ENCODE data around the gene DNAJC6.

The DNAJC6 gene

DNA sequence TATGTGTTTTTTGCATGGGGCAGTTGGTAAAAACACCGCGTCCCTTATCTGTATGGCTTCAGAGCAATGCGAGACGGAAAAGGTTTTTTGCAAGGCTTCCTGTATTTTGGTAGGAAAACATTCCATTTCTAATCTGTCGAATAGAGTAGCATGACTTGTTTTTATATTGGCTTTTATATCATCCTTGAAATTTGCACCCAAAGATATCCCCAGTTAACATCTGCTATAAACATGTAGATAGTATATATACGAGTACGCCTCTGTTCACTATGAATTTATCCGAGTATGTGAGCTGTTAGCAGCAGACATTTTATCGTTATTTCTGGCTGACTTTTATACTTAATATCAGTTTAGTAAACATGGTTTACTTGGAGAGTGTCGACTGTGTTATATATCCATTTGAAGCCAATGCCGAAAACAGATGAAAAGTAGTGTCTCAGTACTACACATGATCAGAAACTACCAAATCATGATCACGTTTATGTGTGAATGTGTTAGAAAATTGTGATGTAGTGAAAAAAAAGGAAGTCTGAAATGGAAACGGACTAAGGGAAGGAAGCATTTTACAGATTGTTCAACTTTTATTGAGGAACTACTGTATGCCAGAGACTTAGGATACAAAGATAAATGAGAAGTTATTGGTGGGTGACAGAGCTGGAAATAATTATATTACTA, 112.1 kb downstream of the DNAJC6 start:
- Mint-ChIP-seq H3K4me3 (no peak overlapping the region), H3K36me3 (peaks cover 13% of the 10 kb centered on the region), H3K27me3 (no peaks in the 10 kb centered on the region), H3K9me3 (no peaks in the 10 kb centered on the region), H3K27ac (no peak overlapping the region), H3K4me1 (peaks cover 14% of the 10 kb centered on the region)

DNA sequence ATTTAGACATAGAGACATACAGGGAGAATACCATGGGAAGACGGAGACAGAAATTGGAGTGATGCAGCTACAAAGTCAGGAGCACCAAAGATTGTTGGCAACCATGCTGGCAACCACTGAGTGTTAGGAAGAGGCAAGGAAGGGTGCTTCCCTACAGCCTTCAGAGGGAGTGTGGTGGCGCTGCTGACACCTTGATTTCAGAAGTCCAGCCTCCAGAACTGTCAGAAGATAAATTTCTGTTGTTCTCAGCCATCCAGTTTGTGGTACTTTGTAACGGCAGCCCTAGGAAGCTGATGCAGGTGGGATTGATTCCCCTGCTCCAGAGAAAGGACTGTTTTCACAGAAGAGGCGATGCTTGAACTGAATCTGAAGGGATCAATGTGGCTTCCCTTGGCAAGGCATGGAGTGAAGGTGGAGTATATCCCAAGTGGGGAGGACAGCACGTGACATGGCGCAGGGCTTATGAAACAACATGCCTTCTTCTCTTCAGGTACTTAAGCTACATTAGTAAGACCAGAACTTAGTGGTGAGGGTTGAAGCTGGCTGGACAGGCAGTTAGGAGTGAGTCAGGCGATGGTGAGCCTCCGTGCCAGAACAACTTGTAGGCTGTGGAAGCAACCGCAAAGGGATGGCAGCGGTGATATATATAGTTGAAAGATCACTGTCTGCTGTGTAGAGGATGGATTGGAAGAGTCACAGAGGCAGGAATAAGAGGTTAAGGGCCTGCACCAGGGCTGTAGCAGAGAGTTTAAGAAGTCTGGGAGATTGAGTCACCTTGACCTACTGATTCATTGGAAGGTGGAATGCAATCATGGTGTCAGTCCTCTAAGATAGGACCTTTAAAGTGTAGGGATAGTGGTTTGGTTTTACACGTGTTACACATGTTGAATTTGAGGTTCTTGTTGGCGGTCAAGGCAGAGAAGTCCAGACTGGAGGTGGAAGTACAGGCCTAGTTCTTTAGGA, 113.2 kb downstream of the DNAJC6 start:
- H3K4me3 Mint-ChIP-seq, result no peak overlapping the region
- no peak overlapping the region for H3K27ac Mint-ChIP-seq
- H3K36me3 Mint-ChIP-seq, result peaks cover 13% of the 10 kb centered on the region
- peaks cover 14% of the 10 kb centered on the region for H3K4me1 Mint-ChIP-seq
- H3K9me3 Mint-ChIP-seq, result no peaks in the 10 kb centered on the region
- no peaks in the 10 kb centered on the region for H3K27me3 Mint-ChIP-seq

DNA sequence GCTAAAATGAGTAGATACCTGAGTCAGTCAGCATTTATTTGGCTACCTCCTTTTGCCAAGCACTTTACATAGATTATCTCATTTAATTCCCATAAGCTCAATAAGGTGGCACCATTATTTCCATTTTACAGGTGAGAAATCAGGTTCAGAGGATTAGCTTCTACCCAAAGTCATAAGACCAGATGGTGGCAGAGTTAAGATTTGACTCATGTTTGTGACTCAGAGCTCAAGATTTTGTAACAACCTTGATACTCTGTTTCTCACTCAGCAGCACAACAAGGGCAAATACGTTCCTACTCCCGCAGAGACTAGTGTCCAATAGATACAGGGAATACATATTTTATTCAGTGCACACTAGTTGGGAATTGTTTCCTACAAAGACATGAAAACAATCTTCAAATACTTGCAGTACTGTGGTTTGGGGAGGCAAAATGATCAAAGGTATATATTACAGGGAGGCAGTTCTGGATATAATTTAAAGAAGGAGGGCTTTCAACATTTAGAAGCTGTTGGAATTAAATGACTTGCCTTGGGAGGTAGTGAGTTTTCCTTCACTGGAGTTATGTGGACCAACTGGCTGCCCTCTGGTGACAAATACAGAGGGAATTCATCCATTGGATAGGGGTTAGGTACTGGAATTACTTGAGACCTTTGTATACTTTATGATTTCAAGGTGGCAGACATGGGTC, 114.7 kb downstream of the DNAJC6 start:
- H3K27ac Mint-ChIP-seq, result peak overlapping the region; percentile 30
- H3K27me3 Mint-ChIP-seq, result no peaks in the 10 kb centered on the region
- peaks cover 13% of the 10 kb centered on the region for H3K36me3 Mint-ChIP-seq
- H3K4me3 Mint-ChIP-seq, result no peak overlapping the region
- H3K9me3 Mint-ChIP-seq, result no peaks in the 10 kb centered on the region
- H3K4me1 Mint-ChIP-seq, result peaks cover 11% of the 10 kb centered on the region

DNA sequence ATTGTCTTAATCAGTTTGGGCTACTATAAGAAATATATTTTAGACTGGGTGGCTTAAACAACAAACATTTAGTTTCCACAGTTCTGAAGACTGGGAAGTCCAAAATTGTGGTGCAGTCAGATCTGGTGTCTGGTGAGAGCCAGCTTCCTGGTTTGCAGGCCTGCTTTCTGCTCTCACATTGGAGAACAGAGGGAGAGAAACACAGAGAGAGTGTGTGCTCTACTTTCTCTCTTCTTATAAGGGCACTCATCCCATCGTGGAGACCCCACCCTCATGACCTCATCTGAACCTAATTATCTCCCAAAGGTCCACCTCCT, 115.2 kb downstream of the DNAJC6 start:
- Mint-ChIP-seq H3K4me1 (peaks cover 6% of the 10 kb centered on the region), H3K4me3 (no peak overlapping the region), H3K36me3 (peaks cover 13% of the 10 kb centered on the region), H3K27ac (no peak overlapping the region), H3K9me3 (no peaks in the 10 kb centered on the region), H3K27me3 (no peaks in the 10 kb centered on the region)

DNA sequence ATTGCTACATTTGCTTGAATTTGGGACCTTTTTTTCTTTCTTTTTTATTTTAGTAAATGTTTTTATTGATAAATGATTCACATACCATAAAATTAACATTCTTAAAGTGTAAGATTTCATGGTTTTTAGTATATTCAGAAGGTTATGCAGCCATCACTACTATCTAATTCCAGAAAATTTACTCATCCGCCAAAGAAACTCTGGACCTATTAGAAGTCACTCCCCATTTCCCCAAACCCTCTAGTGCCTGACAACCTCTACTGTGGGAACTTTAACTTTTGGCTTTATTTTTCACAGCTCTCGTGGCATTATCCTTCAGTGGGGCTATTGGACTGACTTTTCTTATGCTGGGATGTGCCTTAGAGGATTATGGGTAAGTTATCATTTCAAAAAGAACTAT, 115.7 kb downstream of the DNAJC6 start:
- no peaks in the 10 kb centered on the region for H3K27me3 Mint-ChIP-seq
- H3K27ac Mint-ChIP-seq, result no peak overlapping the region
- H3K4me1 Mint-ChIP-seq, result peaks cover 1% of the 10 kb centered on the region
- no peaks in the 10 kb centered on the region for H3K9me3 Mint-ChIP-seq
- no peak overlapping the region for H3K4me3 Mint-ChIP-seq
- H3K36me3 Mint-ChIP-seq, result peaks cover 13% of the 10 kb centered on the region

DNA sequence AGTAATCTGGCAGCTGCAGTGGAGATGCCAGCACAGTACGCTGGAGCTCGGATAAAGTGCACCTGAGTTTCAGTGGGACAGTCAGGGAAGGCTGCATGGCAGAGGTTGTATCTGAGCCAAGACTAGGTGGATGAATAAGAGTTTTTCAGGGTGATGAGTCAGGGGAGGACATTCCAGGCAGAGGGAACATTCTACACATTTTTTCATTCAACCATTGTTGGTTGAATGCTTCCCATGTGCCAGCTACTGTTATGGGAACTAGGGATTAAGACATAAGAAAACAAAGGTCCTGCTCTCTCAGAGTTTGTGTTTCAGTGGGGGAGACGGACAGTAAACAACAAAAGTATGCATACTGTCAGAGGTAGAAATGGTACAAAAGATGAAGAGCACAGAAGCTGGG, 116.4 kb downstream of the DNAJC6 start:
- Mint-ChIP-seq H3K27me3 (no peaks in the 10 kb centered on the region), H3K4me1 (peaks cover 2% of the 10 kb centered on the region), H3K4me3 (no peak overlapping the region), H3K36me3 (peaks cover 15% of the 10 kb centered on the region), H3K9me3 (no peaks in the 10 kb centered on the region), H3K27ac (peak overlapping the region; percentile 87)

DNA sequence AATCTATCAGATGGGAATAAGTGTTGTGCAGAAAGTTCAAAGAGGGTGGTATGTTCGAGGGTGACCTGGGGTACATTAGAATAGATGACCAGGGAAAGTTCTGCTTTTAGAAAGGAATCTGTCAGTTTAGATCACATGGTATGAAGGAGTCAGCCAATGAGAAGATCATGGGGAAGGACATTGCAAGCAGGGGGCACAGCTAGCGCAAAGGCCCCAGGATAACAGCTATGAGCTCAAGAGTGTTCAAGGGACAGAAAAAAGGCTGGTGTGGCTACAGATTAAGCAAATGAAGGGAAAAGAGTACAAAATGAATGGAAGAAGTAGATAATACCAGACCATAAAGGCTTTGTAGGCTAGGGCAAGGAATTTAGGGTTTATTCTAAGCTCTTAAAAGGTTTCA, 119.7 kb downstream of the DNAJC6 start:
- H3K9me3 Mint-ChIP-seq, result no peaks in the 10 kb centered on the region
- no peak overlapping the region for H3K4me3 Mint-ChIP-seq
- H3K27me3 Mint-ChIP-seq, result no peaks in the 10 kb centered on the region
- H3K27ac Mint-ChIP-seq, result no peak overlapping the region
- peaks cover 24% of the 10 kb centered on the region for H3K36me3 Mint-ChIP-seq
- peaks cover 5% of the 10 kb centered on the region for H3K4me1 Mint-ChIP-seq

DNA sequence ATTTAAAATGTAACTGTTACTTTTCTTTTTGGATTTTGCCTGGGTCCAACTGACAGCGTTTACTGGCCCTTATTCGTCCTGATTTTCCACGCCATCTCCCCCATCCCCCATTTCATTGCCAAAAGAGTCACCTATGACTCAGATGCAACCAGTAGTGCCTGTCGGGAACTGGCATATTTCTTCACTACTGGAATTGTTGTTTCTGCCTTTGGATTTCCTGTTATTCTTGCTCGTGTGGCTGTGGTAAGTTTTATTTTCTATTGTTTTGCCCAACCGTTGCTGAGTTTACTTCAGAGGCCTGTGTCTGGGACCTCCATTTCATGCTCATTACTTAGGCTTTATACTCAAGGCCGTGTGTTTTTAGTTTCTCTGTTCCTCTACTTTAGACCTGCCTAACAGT, 120.5 kb downstream of the DNAJC6 start:
- no peak overlapping the region for H3K4me3 Mint-ChIP-seq
- H3K36me3 Mint-ChIP-seq, result peaks cover 25% of the 10 kb centered on the region
- H3K9me3 Mint-ChIP-seq, result no peaks in the 10 kb centered on the region
- H3K27me3 Mint-ChIP-seq, result no peaks in the 10 kb centered on the region
- H3K27ac Mint-ChIP-seq, result no peak overlapping the region
- peaks cover 5% of the 10 kb centered on the region for H3K4me1 Mint-ChIP-seq

DNA sequence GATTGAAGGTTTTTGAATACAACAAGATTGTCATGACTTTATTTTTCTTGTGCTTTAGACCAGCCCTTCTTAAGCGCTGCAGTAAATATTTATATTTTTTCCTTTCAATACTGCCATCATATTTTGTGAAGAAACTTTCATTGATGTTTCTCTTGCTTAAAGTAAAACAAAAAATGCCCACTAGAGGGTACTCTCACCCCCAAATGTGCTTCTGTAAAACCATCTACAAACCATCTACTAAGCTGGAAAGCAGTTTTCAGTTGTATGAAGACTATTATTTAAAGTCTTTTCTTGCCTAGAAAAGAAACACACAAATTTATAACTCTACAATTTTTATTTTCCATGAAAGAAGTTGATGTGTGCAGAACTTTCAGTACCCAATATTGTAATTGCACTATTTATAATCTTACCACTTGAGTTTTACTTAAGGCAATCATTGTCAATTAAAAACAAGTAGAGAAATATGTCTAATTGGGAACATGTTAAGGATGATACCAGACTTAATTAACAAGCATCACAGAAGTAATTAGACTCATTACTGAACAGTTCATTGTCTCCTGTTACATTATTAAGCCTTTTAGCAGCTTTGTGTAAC, 121.9 kb downstream of the DNAJC6 start:
- H3K27ac Mint-ChIP-seq, result no peak overlapping the region
- H3K27me3 Mint-ChIP-seq, result no peaks in the 10 kb centered on the region
- no peak overlapping the region for H3K4me3 Mint-ChIP-seq
- H3K4me1 Mint-ChIP-seq, result peaks cover 5% of the 10 kb centered on the region
- peaks cover 19% of the 10 kb centered on the region for H3K36me3 Mint-ChIP-seq
- no peaks in the 10 kb centered on the region for H3K9me3 Mint-ChIP-seq

DNA sequence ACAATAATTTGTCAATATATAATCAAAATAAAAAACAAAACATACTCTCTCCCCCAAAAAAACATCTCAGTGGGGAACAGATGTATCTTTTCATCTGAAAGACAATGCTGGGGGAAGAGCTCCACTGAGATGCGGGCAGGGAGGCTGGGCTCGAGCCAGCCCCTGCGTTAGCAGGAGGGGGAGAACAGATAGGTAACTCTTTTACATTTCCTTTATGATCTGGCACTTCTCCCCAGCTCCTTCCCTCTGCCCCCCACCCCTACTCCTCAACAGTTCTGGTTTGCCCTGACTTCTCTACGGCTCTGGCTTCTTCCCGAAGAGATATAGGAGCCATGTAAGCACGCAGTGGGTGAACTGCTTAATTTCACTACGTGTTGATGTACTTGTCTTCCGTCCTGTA, 123.6 kb downstream of the DNAJC6 start:
- no peaks in the 10 kb centered on the region for H3K9me3 Mint-ChIP-seq
- H3K4me1 Mint-ChIP-seq, result peaks cover 5% of the 10 kb centered on the region

DNA sequence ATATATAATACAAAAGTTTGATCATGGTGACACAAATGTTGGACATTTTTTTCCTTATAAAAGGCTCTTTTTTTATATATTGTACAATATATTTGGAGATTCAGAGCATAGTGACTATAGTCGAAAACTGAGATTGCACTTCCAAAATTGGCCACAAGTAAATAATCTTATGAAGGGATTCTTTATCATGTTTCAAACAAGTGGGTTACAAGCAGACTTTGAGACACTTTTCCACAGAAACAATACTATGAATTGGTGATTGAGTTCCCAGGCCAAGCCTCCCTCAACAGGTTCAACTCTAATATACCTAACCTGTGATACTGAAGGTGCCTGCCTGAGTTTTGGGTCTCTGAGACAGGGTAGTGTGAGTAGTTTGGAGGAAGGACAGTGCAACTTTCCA, 124.9 kb downstream of the DNAJC6 start:
- Mint-ChIP-seq H3K4me1 (peaks cover 5% of the 10 kb centered on the region), H3K36me3 (peaks cover 17% of the 10 kb centered on the region), H3K27ac (no peak overlapping the region), H3K27me3 (no peaks in the 10 kb centered on the region), H3K9me3 (no peaks in the 10 kb centered on the region), H3K4me3 (no peak overlapping the region)

More for the DNA sequence above, 123.6 kb downstream of the DNAJC6 start:
- H3K36me3 Mint-ChIP-seq, result peaks cover 17% of the 10 kb centered on the region
- no peaks in the 10 kb centered on the region for H3K27me3 Mint-ChIP-seq
- H3K27ac Mint-ChIP-seq, result no peak overlapping the region
- no peak overlapping the region for H3K4me3 Mint-ChIP-seq

DNA sequence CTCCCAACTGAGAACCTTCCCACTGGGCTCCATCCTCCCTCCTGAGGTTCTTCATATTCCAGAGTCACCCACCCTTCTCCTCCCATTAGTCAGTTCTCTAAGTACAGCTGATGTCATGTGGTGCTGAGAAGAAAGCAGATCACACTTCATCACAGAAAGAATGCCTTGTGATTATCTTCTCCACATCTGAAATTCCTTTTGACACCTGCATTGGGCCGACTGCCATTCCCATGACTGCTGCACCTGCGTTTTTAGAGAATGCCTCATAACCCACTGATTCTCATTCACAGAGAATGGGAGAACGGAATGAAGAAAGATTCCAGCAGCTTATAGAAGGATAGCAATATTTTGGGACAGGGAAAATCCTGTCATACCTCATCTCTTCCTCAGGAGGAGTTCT, 125.4 kb downstream of the DNAJC6 start:
- Mint-ChIP-seq H3K36me3 (peaks cover 17% of the 10 kb centered on the region), H3K27ac (no peak overlapping the region), H3K27me3 (no peaks in the 10 kb centered on the region), H3K9me3 (no peaks in the 10 kb centered on the region), H3K4me3 (no peak overlapping the region), H3K4me1 (peaks cover 5% of the 10 kb centered on the region)

DNA sequence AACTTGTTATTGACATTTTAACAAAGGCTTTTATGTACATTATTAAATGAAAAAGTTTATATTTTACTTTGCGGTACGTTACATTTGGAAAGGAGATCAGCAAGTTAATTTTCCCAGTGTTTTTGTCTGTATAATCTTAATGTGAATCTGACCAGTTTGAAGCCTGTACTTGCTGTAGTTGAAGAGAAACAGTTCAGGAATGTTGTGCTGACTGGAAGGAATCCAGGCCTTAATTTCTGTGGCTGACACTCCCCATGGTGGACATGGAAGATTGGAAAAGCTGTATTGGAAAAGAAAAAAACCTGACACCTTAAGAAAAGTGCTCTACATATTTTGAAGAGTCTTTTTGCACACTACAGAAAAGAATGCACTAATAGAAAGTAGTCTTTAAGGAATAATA, 126.6 kb downstream of the DNAJC6 start:
- Mint-ChIP-seq H3K27me3 (no peaks in the 10 kb centered on the region), H3K27ac (no peak overlapping the region), H3K4me1 (peaks cover under 1% of the 10 kb centered on the region), H3K36me3 (peaks cover 15% of the 10 kb centered on the region), H3K4me3 (no peak overlapping the region), H3K9me3 (no peaks in the 10 kb centered on the region)

DNA sequence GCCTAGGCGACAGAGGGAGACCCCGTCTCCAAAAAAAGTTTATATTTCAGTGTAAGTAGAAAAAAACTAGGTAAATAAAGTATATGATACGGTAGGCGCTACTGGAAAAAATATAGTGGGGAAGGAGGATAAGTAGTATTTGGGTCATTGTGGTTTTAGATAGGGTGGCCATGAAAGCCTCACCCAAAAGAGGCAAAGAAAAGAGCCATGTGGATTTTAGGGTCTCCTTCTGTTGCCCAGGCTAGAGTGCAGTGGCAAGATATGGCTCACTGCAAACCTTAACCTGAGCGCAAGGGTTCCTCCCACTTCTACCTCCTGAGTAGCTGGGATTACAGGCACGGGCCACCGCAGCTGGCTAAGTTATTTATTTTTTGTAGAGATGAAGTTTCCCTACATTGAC, 128.3 kb downstream of the DNAJC6 start:
- Mint-ChIP-seq H3K27ac (no peak overlapping the region), H3K27me3 (no peaks in the 10 kb centered on the region), H3K36me3 (peaks cover 12% of the 10 kb centered on the region), H3K9me3 (no peaks in the 10 kb centered on the region), H3K4me1 (no peaks in the 10 kb centered on the region), H3K4me3 (no peak overlapping the region)

DNA sequence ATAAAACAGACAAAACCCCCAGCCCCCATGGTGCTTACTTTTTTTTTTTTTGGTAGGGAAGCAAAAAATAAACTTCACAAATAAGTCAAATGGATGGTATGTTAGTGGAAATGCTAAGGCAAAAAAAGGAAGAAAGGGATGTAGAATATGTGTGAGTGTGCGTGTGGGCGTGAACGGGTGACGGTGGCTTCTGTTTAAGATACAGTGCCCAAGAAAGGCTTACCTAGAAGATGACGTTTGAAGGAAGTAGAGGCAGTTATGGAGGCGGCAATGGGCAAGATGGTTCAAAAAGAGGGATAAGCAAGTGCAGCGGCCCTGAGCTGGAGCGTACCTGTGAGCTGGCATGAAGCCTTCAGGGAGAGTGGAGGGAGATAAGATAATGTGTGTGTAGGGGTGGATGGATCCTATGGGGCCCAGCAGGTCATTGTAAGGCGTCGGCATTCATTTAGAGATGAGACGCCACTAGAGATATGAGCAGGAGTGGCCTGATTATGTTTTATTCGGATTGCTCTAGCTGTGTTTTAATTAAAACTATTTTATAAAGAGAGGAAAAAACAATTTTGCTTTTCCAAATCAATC, 131.1 kb downstream of the DNAJC6 start:
- Mint-ChIP-seq H3K4me3 (no peak overlapping the region), H3K4me1 (no peaks in the 10 kb centered on the region), H3K36me3 (peaks cover 5% of the 10 kb centered on the region), H3K27ac (no peak overlapping the region), H3K27me3 (no peaks in the 10 kb centered on the region), H3K9me3 (no peaks in the 10 kb centered on the region)
